C4-2B (cell line): ENCODE data around the gene FBF1.

Source experiments
- ZFX ChIP-seq: fragments of 450-650 bp; IDR thresholded peaks from 2 replicates; pipeline ENCODE4 v1.6.1; 2017
- TF ChIP-seq, protein P1 (sequence below): fragments of 450-650 bp; conservative IDR thresholded peaks from 2 replicates; pipeline ENCODE4 v1.5.1; 2017; ENCODE audit warnings: mild to moderate bottlenecking

DNA sequence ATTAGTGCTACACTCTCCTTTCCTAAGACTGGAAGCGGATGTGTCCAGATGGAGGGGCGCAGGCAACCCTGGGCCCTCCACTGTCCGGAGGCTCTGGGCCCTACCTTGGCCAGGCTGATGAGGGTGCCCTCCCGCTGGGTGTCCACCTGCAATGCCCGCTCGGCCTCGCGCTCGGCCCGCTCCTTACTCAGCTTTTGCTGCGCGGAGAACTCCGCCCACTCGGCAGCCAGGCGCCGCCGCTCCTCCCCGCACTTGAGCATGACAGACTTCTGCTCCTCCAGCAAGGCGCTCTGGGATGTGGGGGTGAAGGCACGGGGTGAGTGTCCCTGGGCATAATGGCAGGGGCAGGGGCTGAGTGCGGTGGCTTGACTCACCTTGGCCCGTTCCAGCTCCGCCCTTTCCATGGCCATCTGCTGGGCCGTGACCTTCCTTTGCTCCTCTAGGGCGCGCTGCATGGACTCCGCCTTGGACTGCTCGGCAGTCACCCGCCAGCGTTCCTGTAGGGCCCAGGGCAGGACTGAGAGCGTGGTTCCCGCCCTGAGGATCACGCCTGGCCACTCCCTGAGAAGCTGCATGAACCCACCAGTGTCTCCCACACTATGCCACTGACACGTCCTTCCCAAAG lies 26.1 kb downstream of the FBF1 start:
- TF ChIP-seq, protein P1, sequence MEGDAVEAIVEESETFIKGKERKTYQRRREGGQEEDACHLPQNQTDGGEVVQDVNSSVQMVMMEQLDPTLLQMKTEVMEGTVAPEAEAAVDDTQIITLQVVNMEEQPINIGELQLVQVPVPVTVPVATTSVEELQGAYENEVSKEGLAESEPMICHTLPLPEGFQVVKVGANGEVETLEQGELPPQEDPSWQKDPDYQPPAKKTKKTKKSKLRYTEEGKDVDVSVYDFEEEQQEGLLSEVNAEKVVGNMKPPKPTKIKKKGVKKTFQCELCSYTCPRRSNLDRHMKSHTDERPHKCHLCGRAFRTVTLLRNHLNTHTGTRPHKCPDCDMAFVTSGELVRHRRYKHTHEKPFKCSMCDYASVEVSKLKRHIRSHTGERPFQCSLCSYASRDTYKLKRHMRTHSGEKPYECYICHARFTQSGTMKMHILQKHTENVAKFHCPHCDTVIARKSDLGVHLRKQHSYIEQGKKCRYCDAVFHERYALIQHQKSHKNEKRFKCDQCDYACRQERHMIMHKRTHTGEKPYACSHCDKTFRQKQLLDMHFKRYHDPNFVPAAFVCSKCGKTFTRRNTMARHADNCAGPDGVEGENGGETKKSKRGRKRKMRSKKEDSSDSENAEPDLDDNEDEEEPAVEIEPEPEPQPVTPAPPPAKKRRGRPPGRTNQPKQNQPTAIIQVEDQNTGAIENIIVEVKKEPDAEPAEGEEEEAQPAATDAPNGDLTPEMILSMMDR, result no peak
- no peak for TF ChIP-seq ZFX
